ENCODE measurements around the gene CCDC179.

The CCDC179 gene

GRCh38 chr11:22860241-22860640, at the start of gene CCDC179:
TSS of gene CCDC179 (minus strand) at chr11:22860474. CDS start at chr11:22860421, 53 bp downstream.
- no peaks in the 10 kb centered on the region for H3K4me1 ChIP-seq (ENCODE audit: low read length)
- no peaks in the 10 kb centered on the region for H3K36me3 ChIP-seq (replicated peaks; ENCODE audit: low read depth, low read length)
- H4K20me1 ChIP-seq (ENCODE audit: insufficient read depth, low read length): no peaks in the 10 kb centered on the region
- no peaks in the 10 kb centered on the region for H3K9me3 ChIP-seq (ENCODE audit: insufficient read depth, low read length)
- no peak within 1 kb of the TSS for H3K27ac ChIP-seq (ENCODE audit: low read length)
- H2AFZ ChIP-seq (ENCODE audit: low read depth, low read length): no peak within 1 kb of the TSS
- TF ChIP-seq CTCF (IDR thresholded peaks at IDR 0.05; ENCODE audit: low read depth, low read length): no peak
- TF ChIP-seq EZH2phosphoT487 (IDR thresholded peaks at IDR 0.05; ENCODE audit: low read depth): no peak
- H3K27me3 ChIP-seq (ENCODE audit: low read depth, low read length): no peaks in the 10 kb centered on the region
- no peaks in the 10 kb centered on the region for H3K79me2 ChIP-seq (ENCODE audit: low read length)
- no peak within 1 kb of the TSS for H3K9ac ChIP-seq (ENCODE audit: low read length)
- H3K4me3 ChIP-seq (ENCODE audit: low read length): no peak within 1 kb of the TSS
- H3K4me2 ChIP-seq (ENCODE audit: low read length): no peak within 1 kb of the TSS

GRCh38 chr11:22903782-22904181, 43.5 kb upstream of the CCDC179 start:
- no peaks in the 10 kb centered on the region for H4K20me1 ChIP-seq (ENCODE audit: insufficient read depth, low read length)
- no peak overlapping the region for H3K27ac ChIP-seq (ENCODE audit: low read length)
- H3K9ac ChIP-seq (ENCODE audit: low read length): no peak overlapping the region
- H3K4me1 ChIP-seq (ENCODE audit: low read length): no peaks in the 10 kb centered on the region
- no peaks in the 10 kb centered on the region for H3K79me2 ChIP-seq (ENCODE audit: low read length)
- no peak overlapping the region for H2AFZ ChIP-seq (ENCODE audit: low read depth, low read length)
- H3K9me3 ChIP-seq (ENCODE audit: insufficient read depth, low read length): no peaks in the 10 kb centered on the region
- H3K4me2 ChIP-seq (ENCODE audit: low read length): no peak overlapping the region
- no peak overlapping the region for H3K4me3 ChIP-seq (ENCODE audit: low read length)
- TF ChIP-seq CTCF (IDR thresholded peaks at IDR 0.05; ENCODE audit: low read depth, low read length): no peak
- no peak for TF ChIP-seq EZH2phosphoT487 (IDR thresholded peaks at IDR 0.05; ENCODE audit: low read depth)
- no peaks in the 10 kb centered on the region for H3K27me3 ChIP-seq (ENCODE audit: low read depth, low read length)
- no peaks in the 10 kb centered on the region for H3K36me3 ChIP-seq (replicated peaks; ENCODE audit: low read depth, low read length)

GRCh38 chr11:22901603-22902002, 41.3 kb upstream of the CCDC179 start:
- TF ChIP-seq CTCF (IDR thresholded peaks at IDR 0.05; ENCODE audit: low read depth, low read length) (no peak), EZH2phosphoT487 (IDR thresholded peaks at IDR 0.05; ENCODE audit: low read depth) (no peak)
- H3K4me2 ChIP-seq (ENCODE audit: low read length): no peak overlapping the region

GRCh38 chr11:22900764-22901486, 40.7 kb upstream of the CCDC179 start:
- H2AFZ ChIP-seq (ENCODE audit: low read depth, low read length): no peak overlapping the region
- H3K4me2 ChIP-seq (ENCODE audit: low read length): no peak overlapping the region
- H3K27me3 ChIP-seq (ENCODE audit: low read depth, low read length): no peaks in the 10 kb centered on the region
- no peaks in the 10 kb centered on the region for H3K4me1 ChIP-seq (ENCODE audit: low read length)
- no peaks in the 10 kb centered on the region for H3K36me3 ChIP-seq (replicated peaks; ENCODE audit: low read depth, low read length)
- no peaks in the 10 kb centered on the region for H4K20me1 ChIP-seq (ENCODE audit: insufficient read depth, low read length)
- H3K9me3 ChIP-seq (ENCODE audit: insufficient read depth, low read length): no peaks in the 10 kb centered on the region
- H3K4me3 ChIP-seq (ENCODE audit: low read length): no peak overlapping the region
- H3K9ac ChIP-seq (ENCODE audit: low read length): no peak overlapping the region
- H3K27ac ChIP-seq (ENCODE audit: low read length): no peak overlapping the region
- no peak for TF ChIP-seq CTCF (IDR thresholded peaks at IDR 0.05; ENCODE audit: low read depth, low read length)
- no peak for TF ChIP-seq EZH2phosphoT487 (IDR thresholded peaks at IDR 0.05; ENCODE audit: low read depth)
- no peaks in the 10 kb centered on the region for H3K79me2 ChIP-seq (ENCODE audit: low read length)

More at GRCh38 chr11:22901603-22902002, 41.3 kb upstream of the CCDC179 start:
- H2AFZ ChIP-seq (ENCODE audit: low read depth, low read length): no peak overlapping the region
- H3K4me3 ChIP-seq (ENCODE audit: low read length): no peak overlapping the region
- no peaks in the 10 kb centered on the region for H3K9me3 ChIP-seq (ENCODE audit: insufficient read depth, low read length)
- H3K9ac ChIP-seq (ENCODE audit: low read length): no peak overlapping the region
- no peaks in the 10 kb centered on the region for H3K36me3 ChIP-seq (replicated peaks; ENCODE audit: low read depth, low read length)
- no peaks in the 10 kb centered on the region for H3K27me3 ChIP-seq (ENCODE audit: low read depth, low read length)
- H3K4me1 ChIP-seq (ENCODE audit: low read length): no peaks in the 10 kb centered on the region
- H3K79me2 ChIP-seq (ENCODE audit: low read length): no peaks in the 10 kb centered on the region
- H4K20me1 ChIP-seq (ENCODE audit: insufficient read depth, low read length): no peaks in the 10 kb centered on the region
- H3K27ac ChIP-seq (ENCODE audit: low read length): no peak overlapping the region
